Activated T-helper 1 cell treated with Interleukin-2 at 50 U/mL for 16 hours (primary cell): ENCODE measurements around the gene IL18BP.

Source experiments
- DNase-seq: peaks from one replicate; pipeline ENCODE4 v3.0.0-alpha.2; 2020; ENCODE audit warnings: low read depth

The IL18BP gene

GRCh38 chr11:72045849-72046248, 47.1 kb downstream of the IL18BP start:
- DNase-seq, result no peak

- DNase-seq, result no peak
Observed at GRCh38 chr11:72048766-72049460, 50.2 kb downstream of the IL18BP start.
